WERI-Rb-1 (cell line): ENCODE data around the gene TMEM101.
"Not testable (repeated sequence)": the region's sequence is repeated elsewhere in the genome, so short reads cannot be mapped to it uniquely, and the experiment has no call there.

Experiments
- DNase-seq: peaks from one replicate; pipeline ENCODE4 v3.0.0-alpha.2; 2020
- H3K27ac ChIP-seq: fragments of 250-450 bp; sonication (Bioruptor Pico); 2 replicates; pipeline ENCODE4 v1.5.1; 2020; ENCODE audit warnings: mild to moderate bottlenecking, moderate library complexity
- H3K27me3 ChIP-seq: fragments of 250-450 bp; sonication (Bioruptor Pico); 2 replicates; pipeline ENCODE4 v1.5.1; 2021; ENCODE audit warnings: mild to moderate bottlenecking, low read depth, moderate library complexity; ENCODE audit not compliant: insufficient read depth, severe bottlenecking
- H3K36me3 ChIP-seq: fragments of 250-450 bp; sonication (Bioruptor Pico); 2 replicates; pipeline ENCODE4 v1.5.1; 2020; ENCODE audit warnings: mild to moderate bottlenecking, moderate library complexity
- H3K4me3 ChIP-seq: 2 replicates; pipeline ENCODE4 v1.5.1; 2011; ENCODE audit warnings: low read depth, mild to moderate bottlenecking, control low read depth, low read length
- H3K9me3 ChIP-seq: fragments of 250-450 bp; sonication (Bioruptor Pico); 2 replicates; pipeline ENCODE4 v1.5.1; 2021; ENCODE audit warnings: mild to moderate bottlenecking, moderate library complexity; ENCODE audit not compliant: severe bottlenecking
- CTCF ChIP-seq: IDR thresholded peaks from 2 replicates; pipeline ENCODE4 v1.5.1; 2011; ENCODE audit warnings: low read depth, mild to moderate bottlenecking, control low read depth, inconsistent platforms, low read length

The TMEM101 gene

GRCh38 chr17:44000141-44000860 is 14.5 kb downstream of the TMEM101 start:
- no peak for TF ChIP-seq CTCF
- Histone ChIP-seq H3K27me3 (no peaks in the 10 kb centered on the region), H3K4me3 (no peak overlapping the region), H3K27ac (no peak overlapping the region), H3K9me3 (no peaks in the 10 kb centered on the region), H3K36me3 (no peaks in the 10 kb centered on the region)
- no peak for DNase-seq

GRCh38 chr17:43999024-43999423 is 15.7 kb downstream of the TMEM101 start:
- no peaks in the 10 kb centered on the region for H3K9me3 ChIP-seq
- H3K27me3 ChIP-seq: no peaks in the 10 kb centered on the region
- DNase-seq: no peak
- no peak for TF ChIP-seq CTCF
- H3K36me3 ChIP-seq: no peaks in the 10 kb centered on the region
- no peak overlapping the region for H3K27ac ChIP-seq
- no peak overlapping the region for H3K4me3 ChIP-seq

- Histone ChIP-seq H3K27ac (no peak overlapping the region), H3K36me3 (no peaks in the 10 kb centered on the region), H3K27me3 (no peaks in the 10 kb centered on the region), H3K9me3 (no peaks in the 10 kb centered on the region), H3K4me3 (no peak overlapping the region)
- no peak for TF ChIP-seq CTCF
- DNase-seq: no peak
These were observed 16.2 kb downstream of the TMEM101 start for GRCh38 chr17:43998552-43998951.

- not testable (repeated sequence) for DNase-seq, H3K9me3 ChIP-seq, H3K36me3 ChIP-seq, H3K27me3 ChIP-seq, H3K4me3 ChIP-seq, H3K27ac ChIP-seq
These were observed 17.6 kb downstream of the TMEM101 start for GRCh38 chr17:43997180-43997579.

GRCh38 chr17:43995150-43995471 is 19.7 kb downstream of the TMEM101 start:
- H3K36me3 ChIP-seq: no peaks in the 10 kb centered on the region
- H3K27ac ChIP-seq: no peak overlapping the region
- DNase-seq: no peak
- H3K9me3 ChIP-seq: no peaks in the 10 kb centered on the region
- no peaks in the 10 kb centered on the region for H3K27me3 ChIP-seq
- H3K4me3 ChIP-seq: no peak overlapping the region; the same call in 1 of the 2 replicates
- no peak for TF ChIP-seq CTCF

- no peaks in the 10 kb centered on the region for H3K36me3 ChIP-seq
- H3K4me3 ChIP-seq: peak overlapping the region; percentile 31
- peak; percentile 91 for DNase-seq
- no peaks in the 10 kb centered on the region for H3K9me3 ChIP-seq
- peak; percentile 92 for TF ChIP-seq CTCF
- H3K27me3 ChIP-seq: no peaks in the 10 kb centered on the region
- H3K27ac ChIP-seq: no peak overlapping the region
These were observed 20.3 kb downstream of the TMEM101 start for GRCh38 chr17:43994272-43995149.
